OCI-LY3 (cell line): ENCODE data around the gene CEP57L1.
"Not testable (repeated sequence)": the region's sequence is repeated elsewhere in the genome, so short reads cannot be mapped to it uniquely, and the experiment has no call there.

ENCODE experiments used
- CTCF ChIP-seq: fragments of 200-600, 300-600 bp; sonication (generic); IDR thresholded peaks from 2 replicates; pipeline ENCODE4 v1.5.1; 2014; ENCODE audit warnings: antibody characterized with exemption, low read length, low read depth
- EZH2phosphoT487 ChIP-seq: fragments of 200-600 bp; shearing (Covaris generic); IDR thresholded peaks from 2 replicates; pipeline ENCODE4 v1.6.1; 2018; ENCODE audit warnings: antibody characterized with exemption, mixed run types, low read depth

- TF ChIP-seq CTCF, EZH2phosphoT487: not testable (repeated sequence)
Observed at GRCh38 chr6:109191368-109191767, 96.1 kb downstream of the CEP57L1 start.
